Measurements from ENCODE around the gene CLDN8. TPM values are rescaled to one million over a fixed set of nuclear protein-coding genes. Genes with fewer than 3 reads are reported as not detected.

Gene CLDN8
- total RNA-seq, 1 donor from 2014 or later = not detected

GRCh38 chr21:30166171-30166570 is 49.7 kb downstream of the CLDN8 start:
- H3K36me3 ChIP-seq = no peaks in the 10 kb centered on the region
- no peak overlapping the region for H3K27ac ChIP-seq (replicated peaks)
- no peaks in the 10 kb centered on the region for H3K4me1 ChIP-seq
- intact Hi-C loops (cut with micrococcal nuclease) = no loop called here
- DNase-seq = no peak
- no peak overlapping the region for H3K4me3 ChIP-seq
- no peak for TF ChIP-seq CTCF (IDR thresholded peaks at IDR 0.05; ENCODE audit: borderline replicate concordance)
- no peaks in the 10 kb centered on the region for H3K27me3 ChIP-seq (ENCODE audit: low read depth)
- no peaks in the 10 kb centered on the region for H3K9me3 ChIP-seq (replicated peaks)

GRCh38 chr21:30164796-30165195 is 51.1 kb downstream of the CLDN8 start:
- H3K27me3 ChIP-seq (ENCODE audit: low read depth) = no peaks in the 10 kb centered on the region
- H3K27ac ChIP-seq (replicated peaks) = no peak overlapping the region
- H3K4me1 ChIP-seq = no peaks in the 10 kb centered on the region
- no peak for DNase-seq
- H3K36me3 ChIP-seq = no peaks in the 10 kb centered on the region
- intact Hi-C loops (cut with micrococcal nuclease) = no loop called here
- H3K9me3 ChIP-seq (replicated peaks) = no peaks in the 10 kb centered on the region
- TF ChIP-seq CTCF (IDR thresholded peaks at IDR 0.05; ENCODE audit: borderline replicate concordance) = no peak
- H3K4me3 ChIP-seq = no peak overlapping the region

Other genes starting within 250 kb of the CLDN8 start
- gene CLDN17, start 49.3 kb downstream of the CLDN8 start, total RNA-seq = not detected
- not detected for gene KRTAP24-1, start 66.9 kb upstream of the CLDN8 start, total RNA-seq
- not detected for gene KRTAP25-1, start 73.4 kb upstream of the CLDN8 start, total RNA-seq
- gene KRTAP26-1, start 104.2 kb upstream of the CLDN8 start, total RNA-seq = not detected
- not detected for gene KRTAP27-1, start 121.6 kb upstream of the CLDN8 start, total RNA-seq
- not detected for gene KRTAP23-1, start 132.5 kb upstream of the CLDN8 start, total RNA-seq
- gene KRTAP13-2, start 156.2 kb upstream of the CLDN8 start, total RNA-seq = not detected
- not detected for gene KRTAP13-1, start 179.9 kb upstream of the CLDN8 start, total RNA-seq
- gene KRTAP13-3, start 209.8 kb upstream of the CLDN8 start, total RNA-seq = not detected
- gene KRTAP13-4, start 214.1 kb upstream of the CLDN8 start, total RNA-seq = not detected
- not detected for gene KRTAP15-1, start 224.2 kb upstream of the CLDN8 start, total RNA-seq